Myocyte (in vitro differentiated cells): ENCODE results near the gene SPINK1. TPM values are rescaled to one million over a fixed set of nuclear protein-coding genes. Genes with fewer than 3 reads are reported as not detected.
"Not testable (repeated sequence)": the region's sequence is repeated elsewhere in the genome, so short reads cannot be mapped to it uniquely, and the experiment has no call there.

Source experiments
- DNase-seq: peaks from one replicate; pipeline ENCODE4 v3.0.0-alpha.2; 2012; ENCODE audit warnings: low read depth
- total RNA-seq: library from RNA; depleted of rRNA; stranded (reverse); fragments of >200 nt; gene quantifications from 2 replicates; pipeline ENCODE4 v1.2.3, GENCODE V29; 2014

Gene SPINK1
- total RNA-seq, 1 donor from 2014 or later: not detected

DNA sequence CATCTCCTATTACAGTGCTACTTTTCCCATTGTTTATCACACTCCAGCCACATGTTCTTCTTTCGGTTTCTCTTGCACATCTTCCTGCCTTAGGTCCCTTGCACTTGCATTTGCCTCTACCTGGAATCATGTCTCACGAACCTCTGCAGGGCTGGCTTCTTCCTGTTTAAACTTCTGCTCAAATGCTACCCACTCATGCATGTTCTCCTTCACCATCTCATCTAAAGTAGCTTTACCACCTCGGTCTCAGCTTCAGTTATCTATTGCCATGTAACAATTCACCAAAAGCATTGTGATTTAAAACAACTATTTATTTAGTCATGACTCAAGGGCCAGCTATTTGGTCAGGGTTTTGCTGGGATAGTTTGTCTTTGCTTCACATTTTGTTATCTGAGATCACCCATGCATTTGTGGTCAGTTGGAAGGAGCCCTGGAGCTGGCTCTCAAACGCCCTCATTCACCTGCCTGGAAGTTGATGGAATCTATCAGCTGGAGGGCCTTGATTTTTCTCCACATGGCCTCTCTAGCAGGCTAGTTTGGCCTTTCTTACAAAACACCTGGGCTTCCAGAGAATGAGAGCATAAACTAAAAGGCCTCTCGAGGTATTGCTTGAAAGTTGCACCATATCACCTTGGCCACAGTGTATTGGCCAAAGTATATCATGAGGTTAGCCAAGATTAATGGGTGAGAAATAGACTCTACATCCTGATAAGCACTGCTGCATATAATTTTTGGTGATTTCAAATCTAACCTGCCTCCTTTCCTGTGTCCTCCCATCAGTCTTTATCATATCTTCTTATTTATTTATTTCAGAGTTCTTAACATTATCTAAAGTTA, 21.4 kb downstream of the SPINK1 start:
- no peak for DNase-seq

DNA sequence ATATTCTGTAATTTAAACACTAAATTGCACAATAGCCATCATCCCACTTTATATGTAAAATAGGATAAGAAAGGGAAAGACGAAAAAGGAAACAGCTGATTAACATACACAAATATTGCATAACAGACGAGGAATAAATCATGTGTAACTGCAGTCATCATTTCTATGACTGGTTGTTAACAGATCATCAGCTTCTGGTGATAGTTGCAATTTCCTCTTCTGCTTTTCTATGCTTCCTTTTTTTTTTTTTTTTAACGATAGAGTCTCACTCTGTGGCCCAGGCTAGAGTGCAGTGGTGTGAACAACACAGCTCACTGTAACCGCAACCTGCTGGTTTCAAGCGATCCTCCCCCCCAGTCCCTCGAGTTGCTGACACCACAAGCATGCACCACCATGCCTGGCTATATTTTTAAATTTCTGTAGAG, 26.4 kb downstream of the SPINK1 start:
- no peak for DNase-seq

DNA sequence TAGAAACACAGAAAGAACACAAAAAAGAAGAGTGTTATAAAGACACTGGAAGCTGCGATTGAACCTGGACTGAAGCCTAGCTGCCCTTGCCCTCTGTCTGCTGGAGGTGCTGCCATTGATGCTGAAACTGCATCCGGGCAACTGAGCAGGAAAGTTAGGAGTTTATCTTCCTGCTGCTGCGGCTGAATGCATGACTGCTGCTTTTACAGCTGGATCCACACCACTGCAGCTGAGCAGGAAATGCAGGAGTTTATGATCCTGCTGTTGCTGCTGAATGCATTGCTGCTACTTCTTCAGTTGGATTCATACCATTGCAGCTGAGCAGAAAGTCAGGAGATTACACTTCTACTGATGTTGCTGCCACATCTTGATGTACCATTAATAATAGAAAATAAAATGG, 27.1 kb downstream of the SPINK1 start:
- DNase-seq: no peak

DNA sequence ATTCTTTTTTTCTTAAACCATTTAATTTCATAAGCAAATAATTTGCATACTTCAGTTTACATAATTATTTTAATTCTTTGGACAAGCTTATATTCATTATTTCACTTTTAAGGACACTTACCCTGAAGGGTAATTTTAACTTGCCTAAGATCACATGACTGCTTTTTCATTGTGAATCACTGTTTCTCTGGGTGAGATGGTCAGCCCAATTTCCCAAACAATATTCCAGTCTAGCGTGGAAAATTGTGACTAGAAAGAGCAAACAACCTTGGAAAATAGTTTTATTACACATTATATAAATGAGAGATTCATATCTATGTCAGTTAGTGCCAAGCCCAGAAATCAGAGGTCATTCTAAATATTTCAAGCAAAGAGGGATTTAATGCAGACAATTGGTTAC, 27.5 kb downstream of the SPINK1 start:
- no peak for DNase-seq

DNA sequence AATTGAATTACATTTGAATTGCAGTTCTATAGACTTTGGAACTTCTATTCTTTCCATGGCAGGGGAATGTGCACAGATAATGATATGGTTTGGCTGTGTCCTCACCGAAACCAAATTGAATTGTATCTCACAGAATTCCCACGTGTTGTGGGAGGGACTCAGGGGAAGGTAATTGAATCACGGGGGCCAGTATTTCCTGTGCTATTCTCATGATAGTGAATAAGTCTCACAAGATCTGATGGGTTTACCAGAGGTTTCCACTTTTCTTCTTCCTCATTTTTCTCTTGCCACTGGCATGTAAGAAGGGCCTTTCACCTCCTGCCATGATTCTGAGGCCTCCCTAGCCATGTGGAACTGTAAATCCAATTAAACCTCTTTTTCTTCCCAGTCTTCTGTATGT, 28.3 kb downstream of the SPINK1 start:
- not testable (repeated sequence) for DNase-seq

DNA sequence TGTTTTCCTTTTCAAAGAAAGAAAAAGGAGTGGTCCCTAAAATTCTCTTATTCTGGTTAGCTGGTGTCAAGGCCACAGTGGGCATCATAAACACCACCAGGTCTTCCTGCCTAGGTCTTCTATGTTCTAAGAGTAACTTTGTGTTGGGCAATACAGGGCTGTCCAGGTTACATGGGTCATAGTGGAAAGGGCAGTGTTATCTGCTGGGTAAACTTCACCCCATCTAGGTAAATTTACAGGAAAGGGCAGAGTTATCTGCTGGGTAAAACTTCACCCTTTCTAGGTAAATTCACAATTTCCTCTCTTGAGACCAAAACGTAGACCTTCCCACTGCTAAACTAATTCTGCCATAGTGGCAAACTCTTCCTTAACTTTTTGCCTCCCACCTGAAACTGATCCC, 30.0 kb downstream of the SPINK1 start:
- no peak for DNase-seq

DNA sequence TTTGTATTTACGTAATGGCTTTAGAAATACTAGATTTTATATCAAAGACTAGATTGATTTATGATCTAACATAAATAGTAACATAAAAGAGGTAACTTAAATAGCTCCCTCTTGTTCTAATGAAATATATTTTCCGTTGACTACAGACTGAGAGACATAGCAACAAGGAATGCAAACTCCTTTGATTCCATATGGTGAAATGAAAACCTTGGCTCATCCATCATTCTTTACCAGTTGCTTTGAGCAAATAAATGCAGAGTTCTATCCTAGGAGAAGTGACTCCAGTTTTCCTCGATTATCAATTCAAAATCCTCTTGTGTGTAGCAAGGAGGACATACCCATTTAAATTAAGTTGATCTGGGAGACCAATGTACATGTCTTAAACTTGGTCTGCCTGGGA, 31.0 kb downstream of the SPINK1 start:
- DNase-seq: no peak

DNA sequence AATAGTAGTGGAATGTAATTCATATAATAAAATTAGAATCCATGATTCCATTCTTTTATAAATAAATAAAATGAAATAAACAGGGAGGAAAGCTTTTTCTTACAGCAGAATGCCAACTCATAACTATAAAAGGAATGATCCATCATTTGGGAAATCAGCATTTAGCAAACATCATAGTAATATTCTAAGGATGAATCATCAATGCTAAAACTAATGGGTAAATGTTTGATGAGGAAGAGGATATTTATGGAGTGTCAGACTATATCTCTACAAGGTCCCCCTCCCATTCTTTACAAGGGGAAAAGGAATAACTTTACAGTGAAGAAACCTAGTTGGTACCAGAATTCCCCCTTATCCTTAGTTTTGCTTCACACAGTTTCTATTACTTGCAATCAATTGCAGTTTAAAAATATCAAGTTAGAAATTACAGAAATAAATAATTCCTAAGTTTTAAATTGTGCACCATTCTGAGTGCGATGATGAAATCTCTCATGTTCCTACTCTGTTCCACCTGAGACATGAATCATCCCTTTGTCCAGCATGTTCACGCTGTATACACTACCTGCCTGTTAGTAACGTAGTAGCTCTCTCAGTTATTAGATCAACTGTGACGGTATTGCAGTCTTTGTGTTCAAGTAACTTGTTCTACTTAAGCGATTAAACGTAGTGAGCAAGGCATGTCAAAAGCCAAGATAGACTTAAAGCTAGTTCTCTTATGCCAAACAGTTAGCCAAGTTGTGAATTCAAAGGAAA, 34.7 kb downstream of the SPINK1 start:
- DNase-seq: no peak

DNA sequence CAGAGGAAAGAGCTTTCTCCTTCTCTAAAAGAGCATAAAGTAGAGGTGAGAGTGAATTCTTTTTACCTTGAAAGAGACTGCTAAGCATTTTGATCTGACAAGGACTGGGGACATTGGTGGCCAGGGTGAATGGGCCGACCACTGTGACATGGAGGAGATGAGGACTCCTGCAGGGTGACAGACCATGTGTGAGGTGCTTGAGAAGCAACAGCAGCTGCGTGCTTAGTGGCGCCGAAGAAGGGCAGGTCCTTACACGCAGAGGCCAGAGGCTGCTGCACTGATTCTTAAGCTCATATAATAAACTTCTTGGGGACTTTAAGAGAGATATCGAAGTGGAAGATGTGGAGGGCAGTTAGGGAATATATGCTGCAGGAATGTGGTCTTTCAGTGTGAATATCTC, 40.3 kb downstream of the SPINK1 start:
- DNase-seq: no peak

DNA sequence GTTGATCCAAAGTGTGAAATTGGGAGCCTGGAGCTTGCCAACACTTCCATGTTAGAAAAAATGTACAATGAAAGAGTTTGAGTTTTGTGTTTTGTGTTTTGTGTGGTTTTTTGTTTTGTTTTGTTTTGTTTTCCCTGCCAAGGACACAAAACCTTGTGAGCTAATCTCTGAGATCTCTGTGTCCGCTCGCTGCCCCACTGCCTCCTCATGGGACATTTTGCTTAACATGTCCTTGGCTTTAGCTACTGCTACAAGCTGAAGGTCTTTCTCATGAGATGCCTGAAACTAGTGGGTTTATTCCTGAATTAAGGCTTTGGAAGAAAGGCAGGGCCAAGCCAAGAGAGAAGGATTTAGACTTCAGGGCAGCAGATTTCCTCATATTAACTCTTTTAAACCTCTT, 41.7 kb downstream of the SPINK1 start:
- DNase-seq: no peak

DNA sequence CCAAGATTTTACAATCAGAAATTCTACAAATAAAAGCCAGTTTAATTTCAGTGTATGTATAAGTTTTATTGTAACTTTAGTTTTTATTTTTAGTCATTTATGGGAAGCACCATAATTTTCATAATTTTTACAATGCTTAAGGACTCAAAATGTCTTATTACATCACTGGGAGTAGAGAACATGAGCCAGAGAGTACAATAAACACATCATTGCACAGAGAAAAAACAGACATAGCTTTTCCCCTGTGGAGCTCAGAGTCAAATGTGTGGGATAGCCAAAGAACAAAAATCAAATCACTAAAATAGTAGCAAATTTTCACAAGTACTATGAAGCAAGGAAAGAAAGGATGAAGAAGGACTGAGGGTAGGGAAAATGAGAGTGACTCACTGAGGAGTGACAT, 43.4 kb downstream of the SPINK1 start:
- DNase-seq: no peak

DNA sequence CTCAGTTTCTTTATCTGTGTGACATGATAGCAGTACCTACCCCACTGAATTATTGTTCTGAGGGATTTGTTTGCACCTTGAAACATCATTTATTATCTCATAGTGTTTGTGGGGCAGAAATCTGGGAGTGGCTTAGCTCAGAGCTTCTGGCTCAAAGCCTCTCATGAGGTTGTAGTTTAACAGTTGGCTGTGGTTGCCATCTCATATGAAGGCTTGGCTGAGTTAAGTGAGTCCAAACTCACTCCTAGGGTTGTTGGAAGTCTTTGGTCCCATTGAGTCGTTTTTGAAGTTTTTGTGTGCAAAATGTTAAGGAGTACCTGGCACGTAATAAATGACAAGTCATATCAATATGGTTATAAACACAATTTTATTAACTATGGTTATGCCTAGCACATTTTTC, 45.3 kb downstream of the SPINK1 start:
- no peak for DNase-seq

DNA sequence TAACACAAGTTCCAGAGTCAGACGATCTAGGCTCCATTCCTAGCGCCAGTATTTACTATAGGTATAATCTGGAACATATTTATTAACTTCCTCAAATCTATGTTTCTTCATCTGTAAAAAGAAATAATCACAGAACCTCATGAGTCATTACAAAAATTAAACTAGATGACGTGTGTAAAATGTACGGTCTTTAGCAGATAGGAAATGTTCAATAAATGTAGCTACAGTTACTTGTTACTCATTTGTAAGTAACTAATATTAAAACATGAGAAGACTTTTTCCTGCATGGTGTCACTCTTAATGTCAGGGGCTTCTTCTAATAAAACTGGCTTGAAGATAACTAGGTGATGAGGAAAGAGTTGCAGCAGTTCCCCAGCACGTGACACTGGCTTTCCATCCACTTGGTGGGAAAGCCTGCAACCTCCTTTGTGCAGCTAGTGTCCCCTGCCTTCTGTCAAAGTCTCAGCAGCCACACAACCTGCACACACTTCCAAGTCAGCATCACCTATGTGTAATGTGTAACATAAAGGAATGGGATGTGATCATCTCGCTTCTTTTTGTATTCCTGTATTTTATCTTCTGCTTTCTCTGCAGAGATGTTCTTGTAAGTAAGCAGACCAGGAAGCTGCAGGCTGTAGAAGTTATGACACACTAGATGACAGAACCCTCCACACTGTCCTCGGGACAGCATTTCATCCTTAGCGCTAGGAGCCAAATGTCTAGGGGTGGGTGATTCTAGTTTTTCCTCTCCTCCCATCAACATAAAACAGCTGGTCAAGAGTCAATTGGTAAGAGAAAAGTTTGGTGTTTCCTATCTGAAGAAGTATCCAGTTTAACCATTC, 47.1 kb downstream of the SPINK1 start:
- DNase-seq: no peak

DNA sequence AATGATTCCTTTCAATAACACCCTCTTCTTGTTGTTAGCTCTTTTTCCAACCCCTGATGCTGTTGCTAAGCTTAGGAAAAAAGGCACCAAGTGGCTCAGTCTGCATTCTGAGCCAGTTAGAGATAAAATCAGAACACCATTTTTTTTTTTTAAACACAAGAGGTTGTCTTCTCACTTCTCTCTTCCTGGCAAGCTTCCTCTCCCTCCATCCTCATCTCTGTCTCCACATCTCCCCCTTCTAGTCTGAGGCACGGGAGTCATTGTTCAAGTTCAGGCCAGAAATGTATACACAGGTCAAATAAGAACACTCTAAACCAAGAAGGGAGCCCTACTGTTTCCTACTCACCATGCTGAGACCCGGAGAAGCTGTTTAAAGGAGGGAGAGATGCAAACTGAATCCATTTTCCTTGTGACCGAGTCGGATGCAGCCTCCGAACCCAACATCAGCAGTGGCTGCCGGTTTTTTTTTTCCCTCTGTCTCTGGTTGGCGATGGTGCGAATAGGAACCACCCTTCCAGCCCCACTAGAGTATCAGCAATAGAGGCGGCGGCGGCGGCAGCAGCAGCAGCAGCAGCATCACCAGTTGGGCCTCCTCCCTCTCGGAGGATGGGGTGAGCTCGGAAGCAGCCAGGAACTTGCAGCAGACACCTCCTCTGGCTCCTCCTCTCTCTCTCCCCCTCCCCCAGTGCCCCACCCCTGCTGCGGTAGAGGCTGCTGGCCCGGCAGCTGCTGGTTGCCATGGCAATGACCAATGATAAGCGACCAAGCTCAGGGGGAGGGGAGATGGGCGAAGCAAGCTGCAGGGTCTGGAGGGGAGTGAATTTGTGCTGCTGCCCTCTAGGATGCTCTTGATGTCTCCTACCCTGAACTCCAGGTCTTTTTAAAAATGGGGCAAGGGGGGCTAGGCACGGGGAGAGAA, 49.1 kb downstream of the SPINK1 start, which contains the start of gene JAKMIP2:
Gene JAKMIP2, minus strand, starts transcription at position 619 of the 919 bp plus-strand sequence. CDS start 110,922 bp downstream, outside the sequence.
- DNase-seq: peak; percentile 33

DNA sequence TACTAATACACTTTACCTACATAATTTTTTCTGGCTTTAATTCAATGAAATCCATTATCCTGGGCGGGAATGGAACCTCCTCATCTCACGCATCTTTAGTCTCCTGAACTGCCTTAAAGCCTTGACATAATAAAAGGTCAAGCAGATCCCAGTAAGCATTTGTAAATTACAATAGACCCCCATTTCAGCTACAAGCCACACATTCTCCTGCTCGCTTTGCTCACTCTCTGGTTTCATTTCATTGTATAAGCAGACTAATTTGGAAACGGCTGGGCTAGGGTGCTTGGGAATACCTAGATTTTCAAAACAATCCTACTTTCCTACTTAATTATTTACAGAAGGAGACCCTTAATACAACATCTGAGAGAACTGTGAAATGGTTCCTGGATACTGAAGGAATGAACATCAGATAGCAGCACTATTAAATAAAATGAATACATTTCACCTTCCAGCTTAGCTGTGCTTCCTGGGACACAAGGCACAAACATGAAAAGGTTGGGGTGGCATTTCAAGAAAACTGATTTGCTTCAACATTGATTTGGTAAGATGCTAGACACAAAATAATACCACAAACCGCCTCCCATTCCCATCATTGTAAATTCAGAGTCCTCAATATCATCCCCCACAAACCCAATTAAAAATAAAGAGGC, 50.4 kb downstream of the SPINK1 start:
- DNase-seq: no peak

DNA sequence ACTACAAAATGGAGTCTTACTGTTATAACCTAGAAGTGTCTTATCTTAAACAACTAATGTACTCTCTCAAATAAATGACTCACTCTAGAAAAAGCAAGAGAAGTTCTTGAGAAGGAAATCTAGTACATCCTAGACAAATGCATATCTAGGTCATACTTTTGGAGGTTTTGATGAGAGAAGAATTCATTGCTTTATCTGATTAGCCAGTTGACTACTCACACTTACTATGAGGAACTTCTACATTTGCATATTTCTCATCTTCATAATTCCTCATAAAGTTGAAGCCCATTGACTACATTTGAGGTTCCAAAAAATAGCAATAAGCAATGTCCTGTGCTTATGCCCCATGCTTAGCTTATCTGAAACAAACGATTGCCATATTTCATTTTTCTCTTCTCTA, 51.8 kb downstream of the SPINK1 start:
- DNase-seq: no peak

DNA sequence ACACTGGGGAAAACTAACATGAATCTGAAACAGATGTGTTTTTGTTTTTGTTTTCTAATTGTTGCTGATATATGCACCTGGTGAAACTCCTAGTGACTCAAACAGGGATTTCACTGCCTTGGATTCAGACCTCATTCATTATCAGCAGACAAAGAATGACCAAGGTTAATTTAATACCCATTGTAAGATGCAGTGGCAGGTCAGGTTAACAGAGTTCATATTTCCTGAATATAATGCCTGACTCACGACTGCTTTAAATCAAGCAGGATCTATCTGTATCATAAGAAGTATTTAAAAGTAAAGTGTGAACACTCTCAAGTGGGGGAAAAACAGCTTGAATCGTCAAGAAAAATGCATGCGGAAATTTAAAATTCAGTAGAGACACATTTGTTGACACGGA, 54.5 kb downstream of the SPINK1 start:
- no peak for DNase-seq
